GM23248 (cell line): Measurements from ENCODE around the gene HIGD2A.

Experiments
- EZH2 ChIP-seq: fragments of 200-600 bp; sonication (generic); IDR thresholded peaks from 2 replicates; pipeline ENCODE4 v1.6.1; 2018; ENCODE audit warnings: antibody characterized with exemption, mild to moderate bottlenecking; ENCODE audit not compliant: insufficient read depth, poor library complexity, severe bottlenecking
- EZH2phosphoT487 ChIP-seq: fragments of 200-600 bp; sonication (generic); IDR thresholded peaks from 2 replicates; pipeline ENCODE4 v1.6.1; 2018; ENCODE audit warnings: antibody characterized with exemption, moderate library complexity, mild to moderate bottlenecking, low read depth; ENCODE audit not compliant: insufficient read depth

- TF ChIP-seq EZH2 (no peak), EZH2phosphoT487 (no peak)
These were observed 49.2 kb upstream of the HIGD2A start for GRCh38 chr5:176339304-176339703.
